HepG2 (cell line): ENCODE measurements around the gene ERMARD. TPM values are rescaled to one million over a fixed set of nuclear protein-coding genes. Genes with fewer than 3 reads are reported as not detected.

Experiments
- CTCF ChIP-seq: sonication (generic); formaldehyde crosslinking; IDR thresholded peaks from 2 replicates; pipeline ENCODE4 v1.5.0; 2020; ENCODE audit warnings: mild to moderate bottlenecking, missing genetic modification reagents, moderate library complexity
- ETV6 ChIP-seq: sonication (generic); formaldehyde crosslinking; conservative IDR thresholded peaks from 2 replicates; pipeline ENCODE4 v1.4.0; 2020; ENCODE audit warnings: missing genetic modification reagents
- FOSL1 ChIP-seq: sonication (generic); formaldehyde crosslinking; IDR thresholded peaks from 2 replicates; pipeline ENCODE4 v1.9.0; 2021; ENCODE audit warnings: missing genetic modification reagents, borderline replicate concordance
- HIC2 ChIP-seq: sonication (generic); formaldehyde crosslinking; IDR thresholded peaks from 2 replicates; pipeline ENCODE4 v1.9.0; 2022; ENCODE audit warnings: low read depth, missing genetic modification reagents
- KMT2B ChIP-seq: IDR thresholded peaks from 2 replicates; pipeline ENCODE4 v1.6.1; 2016; ENCODE audit warnings: missing genetic modification reagents, missing compliant biosample characterization
- NBN ChIP-seq: fragments of 450-650 bp; conservative IDR thresholded peaks from 2 replicates; pipeline ENCODE4 v1.6.1; 2017
- NFE2L2 ChIP-seq: fragments of 150-350 bp; IDR thresholded peaks from 2 replicates; pipeline ENCODE4 v1.6.1; 2014; ENCODE audit warnings: low read length
- NR1H2 ChIP-seq: sonication (generic); formaldehyde crosslinking; IDR thresholded peaks from 2 replicates; pipeline ENCODE4 v1.8.1; 2022; ENCODE audit warnings: low read depth, missing genetic modification reagents, borderline replicate concordance
- NR2F1 ChIP-seq, 2 experiments: fragments of 450-650 bp in 1 of 2; formaldehyde crosslinking in 1 of 2; IDR thresholded peaks; 2 replicates each; pipeline versions ENCODE4 v1.5.0 to v1.6.1; 2016 to 2020; ENCODE audit warnings: mild to moderate bottlenecking in 1 of 2, missing compliant biosample characterization in 1 of 2, missing genetic modification reagents in 1 of 2, moderate library complexity in 1 of 2
- PHF8 ChIP-seq: sonication (generic); formaldehyde crosslinking; IDR thresholded peaks from 2 replicates; pipeline ENCODE4 v1.5.0; 2020; ENCODE audit warnings: missing genetic modification reagents
- SKI ChIP-seq: fragments of 450-650 bp; IDR thresholded peaks from one replicate; pipeline ENCODE4 v1.6.1; 2018; ENCODE audit warnings: mild to moderate bottlenecking; ENCODE audit not compliant: partially characterized antibody
- THYN1 ChIP-seq: sonication (generic); formaldehyde crosslinking; IDR thresholded peaks from 2 replicates; pipeline ENCODE4 v1.8.1; 2023; ENCODE audit warnings: low read depth, mild to moderate bottlenecking, moderate library complexity, missing genetic modification reagents, borderline replicate concordance
- TMF1 ChIP-seq: sonication (generic); formaldehyde crosslinking; IDR thresholded peaks from 2 replicates; pipeline ENCODE4 v1.8.1; 2022; ENCODE audit warnings: low read depth, missing genetic modification reagents
- U2AF1 ChIP-seq: fragments of 200-400 bp; formaldehyde crosslinking; optimal IDR thresholded peaks from 2 replicates; pipeline ENCODE3; 2017; ENCODE audit warnings: mild to moderate bottlenecking, low read depth, low read length
- ZFP36L2 ChIP-seq: sonication (generic); formaldehyde crosslinking; IDR thresholded peaks from 2 replicates; pipeline ENCODE4 v1.4.0; 2020; ENCODE audit warnings: missing genetic modification reagents
- ZMAT5 ChIP-seq: sonication (generic); formaldehyde crosslinking; IDR thresholded peaks from 2 replicates; pipeline ENCODE4 v1.5.0; 2020; ENCODE audit warnings: mild to moderate bottlenecking, low read depth, missing genetic modification reagents, borderline replicate concordance
- ZNF292 ChIP-seq: sonication (generic); formaldehyde crosslinking; IDR thresholded peaks from 2 replicates; pipeline ENCODE4 v1.8.1; 2022; ENCODE audit warnings: mild to moderate bottlenecking, low read depth, missing genetic modification reagents, borderline replicate concordance
- ZNF30 ChIP-seq: sonication (generic); formaldehyde crosslinking; IDR thresholded peaks from 2 replicates; pipeline ENCODE4 v1.5.0; 2020; ENCODE audit warnings: mild to moderate bottlenecking, missing genetic modification reagents
- ZNF333 ChIP-seq: sonication (generic); formaldehyde crosslinking; IDR thresholded peaks from 2 replicates; pipeline ENCODE4 v1.4.0; 2020; ENCODE audit warnings: mild to moderate bottlenecking, missing genetic modification reagents, borderline replicate concordance
- ZNF614 ChIP-seq: IDR thresholded peaks from 2 replicates; pipeline ENCODE4 v1.6.1; 2018; ENCODE audit warnings: missing biosample characterization, missing genetic modification reagents, inconsistent platforms, borderline replicate concordance
- ZNF740 ChIP-seq: sonication (generic); formaldehyde crosslinking; IDR thresholded peaks from 2 replicates; pipeline ENCODE4 v1.4.0; 2020; ENCODE audit warnings: missing genetic modification reagents
- ZNF790 ChIP-seq: sonication (generic); formaldehyde crosslinking; IDR thresholded peaks from 2 replicates; pipeline ENCODE4 v1.8.0; 2022; ENCODE audit warnings: missing genetic modification reagents, mild to moderate bottlenecking, borderline replicate concordance
- polyA plus RNA-seq, 8 experiments: library from polyadenylated mRNA; depleted of rRNA in 3 of 8; stranded (reverse) in 7 of 8; unstranded in 1 of 8; fragments of >200 nt; fragmentation: Illumina TruSeq in 4 of 8; extraction: Trizol in 4 of 8; gene quantifications; 2 replicates each; pipeline versions ENCODE4 v1.2.1 to v1.2.3, GENCODE V29; 2011 to 2016; ENCODE audit warnings: low read depth in 4 of 8, missing spikeins in 1 of 8, mixed read lengths in 1 of 8; ENCODE audit not compliant: insufficient read depth in 1 of 8
- total RNA-seq, 5 experiments: library from RNA; depleted of rRNA; stranded (reverse); fragments of >200 nt; fragmentation: Illumina TruSeq; extraction: Trizol; gene quantifications; 2 replicates each; pipeline ENCODE4 v1.2.3, GENCODE V29; 2016; ENCODE audit warnings: low read depth in 1 of 5
- TF ChIP-seq, protein P1 (sequence below): sonication (generic); formaldehyde crosslinking; IDR thresholded peaks from 2 replicates; pipeline ENCODE4 v1.4.0; 2020; ENCODE audit warnings: mild to moderate bottlenecking, missing genetic modification reagents
- TF ChIP-seq, protein P2 (sequence below): sonication (generic); formaldehyde crosslinking; IDR thresholded peaks from 2 replicates; pipeline ENCODE4 v1.4.0; 2020; ENCODE audit warnings: missing genetic modification reagents

Gene ERMARD
- total and polyA plus RNA-seq, 2 of the 13 experiments (the other 11 are each of a cell fraction or from before 2014, with no cell fraction given), result 8.8 to 10.7 TPM

DNA sequence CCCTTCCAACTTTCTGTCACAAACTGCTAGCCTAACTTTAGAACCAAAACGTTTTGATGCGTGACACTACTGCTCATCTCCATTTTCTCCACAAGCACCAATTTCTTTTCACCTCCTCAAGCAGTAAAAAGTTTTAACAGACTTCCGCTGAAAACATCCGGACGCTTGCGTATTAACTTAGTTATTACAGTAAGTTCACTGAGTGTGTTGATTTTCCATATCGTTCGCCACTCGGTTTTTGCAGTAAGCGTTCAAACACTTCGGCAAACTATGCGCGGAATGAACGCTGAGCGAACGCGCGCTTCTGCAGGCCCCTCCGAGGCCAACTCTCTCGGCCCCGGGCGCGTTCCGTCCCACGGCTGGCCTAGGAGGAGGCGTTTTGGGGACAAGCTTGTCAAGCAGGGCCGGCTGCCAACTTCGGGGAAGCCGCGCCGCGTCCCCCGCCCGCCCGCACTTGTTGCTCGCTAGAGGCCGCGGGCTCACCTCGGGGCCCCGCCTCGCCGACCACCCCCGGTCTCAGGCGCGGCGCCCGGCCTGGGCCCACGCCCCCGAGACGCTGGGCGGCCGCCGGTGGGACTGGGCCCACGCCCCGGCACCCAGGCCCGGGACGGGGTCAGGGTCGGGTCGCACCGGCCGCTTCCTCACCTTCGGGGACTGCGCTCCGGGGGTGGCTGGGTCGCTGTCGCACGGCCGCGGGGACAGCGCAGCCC, 28.1 kb upstream of the ERMARD start (continued):
- TF ChIP-seq HIC2, result no peak; the same call in 1 of the 2 replicates
- TF ChIP-seq ZFP36L2 (CRISPR knock-in tag), result no peak
- TF ChIP-seq, protein P1, sequence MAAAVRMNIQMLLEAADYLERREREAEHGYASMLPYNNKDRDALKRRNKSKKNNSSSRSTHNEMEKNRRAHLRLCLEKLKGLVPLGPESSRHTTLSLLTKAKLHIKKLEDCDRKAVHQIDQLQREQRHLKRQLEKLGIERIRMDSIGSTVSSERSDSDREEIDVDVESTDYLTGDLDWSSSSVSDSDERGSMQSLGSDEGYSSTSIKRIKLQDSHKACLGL (CRISPR knock-in tag), result no peak
- TF ChIP-seq U2AF1, result no peak
- TF ChIP-seq NBN, result no peak
- no peak for TF ChIP-seq FOSL1 (CRISPR knock-in tag)
- TF ChIP-seq SKI, result peak; percentile 66
- no peak for TF ChIP-seq NR1H2 (CRISPR knock-in tag)
- no peak for TF ChIP-seq NFE2L2
- no peak; the same call in 1 of the 2 replicates for TF ChIP-seq ZNF790
- TF ChIP-seq ETV6 (CRISPR knock-in tag), result no peak
- TF ChIP-seq TMF1 (CRISPR knock-in tag), result no peak; the same call in 1 of the 2 replicates
- TF ChIP-seq, protein P2, sequence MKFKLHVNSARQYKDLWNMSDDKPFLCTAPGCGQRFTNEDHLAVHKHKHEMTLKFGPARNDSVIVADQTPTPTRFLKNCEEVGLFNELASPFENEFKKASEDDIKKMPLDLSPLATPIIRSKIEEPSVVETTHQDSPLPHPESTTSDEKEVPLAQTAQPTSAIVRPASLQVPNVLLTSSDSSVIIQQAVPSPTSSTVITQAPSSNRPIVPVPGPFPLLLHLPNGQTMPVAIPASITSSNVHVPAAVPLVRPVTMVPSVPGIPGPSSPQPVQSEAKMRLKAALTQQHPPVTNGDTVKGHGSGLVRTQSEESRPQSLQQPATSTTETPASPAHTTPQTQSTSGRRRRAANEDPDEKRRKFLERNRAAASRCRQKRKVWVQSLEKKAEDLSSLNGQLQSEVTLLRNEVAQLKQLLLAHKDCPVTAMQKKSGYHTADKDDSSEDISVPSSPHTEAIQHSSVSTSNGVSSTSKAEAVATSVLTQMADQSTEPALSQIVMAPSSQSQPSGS (CRISPR knock-in tag), result no peak
- no peak for TF ChIP-seq ZNF740 (CRISPR knock-in tag)
- TF ChIP-seq CTCF (CRISPR knock-in tag), result 0 out of 2 replicates have a peak, but pooled peaks have one; percentile 10
- no peak for TF ChIP-seq ZNF333 (CRISPR knock-in tag)
- 0 out of 2 replicates have a peak, but pooled peaks have one; percentile 5 for TF ChIP-seq ZNF292 (CRISPR knock-in tag)
- TF ChIP-seq THYN1 (CRISPR knock-in tag), result no peak
- no peak for TF ChIP-seq ZMAT5 (CRISPR knock-in tag)
- peak; percentile 70; the same call in 1 of the 2 replicates for TF ChIP-seq PHF8 (CRISPR knock-in tag)
- no peak for TF ChIP-seq ZNF30 (CRISPR knock-in tag)
- no peak for TF ChIP-seq ZNF614
- no peak for TF ChIP-seq NR2F1 (CRISPR knock-in tag; IDR thresholded peaks at IDR 0.05)
- no peak for TF ChIP-seq KMT2B (CRISPR knock-in tag)
